Measurements from ENCODE around the gene MICAL3. TPM values are rescaled to one million over a fixed set of nuclear protein-coding genes. Genes with fewer than 3 reads are reported as not detected.

MICAL3 gene
- total RNA-seq, 3 donors from 2014 or later (not counting 1 experiment from before 2014, with no cell fraction given): 17.1 to 36.3 (median 34.3) TPM

- no peaks in the 10 kb centered on the region for H3K9me3 Mint-ChIP-seq
- no peak overlapping the region for H3K4me3 Mint-ChIP-seq
- H3K27ac Mint-ChIP-seq: no peak overlapping the region
- 87% methylated on average over 5 of the region's 5 CpGs for WGBS (ENCODE audit: insufficient coverage)
- H3K27me3 Mint-ChIP-seq (ENCODE audit: low read depth in 2 of 2): no peaks in the 10 kb centered on the region
- peaks cover 6% of the 10 kb centered on the region for H3K4me1 ChIP-seq (ENCODE audit: control insufficient read depth, insufficient read depth, low read length)
- H3K27ac ChIP-seq (ENCODE audit: low read length): no peak overlapping the region
- DNase-seq (no peak), ATAC-seq (no peak)
- TF ChIP-seq CTCF (IDR thresholded peaks at IDR 0.05): no peak
- intact Hi-C loops (cut with micrococcal nuclease): no loop called here
- H3K9me3 ChIP-seq (ENCODE audit: control insufficient read depth, insufficient read depth, low read length): no peaks in the 10 kb centered on the region
- peaks cover 45% of the 10 kb centered on the region for H3K36me3 ChIP-seq (ENCODE audit: control insufficient read depth, insufficient read depth, low read length)
- no peak overlapping the region for H3K4me3 ChIP-seq (ENCODE audit: low read length)
- peaks cover 6 to 7% of the 10 kb centered on the region in 2 donors for H3K4me1 Mint-ChIP-seq
- peaks cover 11% of the 10 kb centered on the region for H3K36me3 Mint-ChIP-seq
- H3K27me3 ChIP-seq (ENCODE audit: control insufficient read depth, insufficient read depth, low read length): no peaks in the 10 kb centered on the region
Observed at GRCh38 chr22:17861909-17862308, 162.5 kb downstream of the MICAL3 start.

GRCh38 chr22:17860220-17860965 lies 164.0 kb downstream of the MICAL3 start:
- Histone ChIP-seq H3K4me1 (ENCODE audit: control insufficient read depth, insufficient read depth, low read length) (peaks cover 6% of the 10 kb centered on the region), H3K9me3 (ENCODE audit: control insufficient read depth, insufficient read depth, low read length) (no peaks in the 10 kb centered on the region), H3K27ac (ENCODE audit: low read length) (no peak overlapping the region), H3K4me3 (ENCODE audit: low read length) (no peak overlapping the region), H3K36me3 (ENCODE audit: control insufficient read depth, insufficient read depth, low read length) (peaks cover 37% of the 10 kb centered on the region), H3K27me3 (ENCODE audit: control insufficient read depth, insufficient read depth, low read length) (no peaks in the 10 kb centered on the region)
- TF ChIP-seq CTCF (IDR thresholded peaks at IDR 0.05): no peak
- intact Hi-C loops (cut with micrococcal nuclease): no loop called here
- peaks cover 11% of the 10 kb centered on the region for H3K36me3 Mint-ChIP-seq
- no peak overlapping the region for H3K27ac Mint-ChIP-seq
- H3K4me1 Mint-ChIP-seq: peaks cover 6% of the 10 kb centered on the region in 2 donors
- 97% methylated on average over 22 of the region's 23 CpGs for WGBS (ENCODE audit: insufficient coverage)
- DNase-seq (no peak), ATAC-seq (no peak)
- H3K9me3 Mint-ChIP-seq: no peaks in the 10 kb centered on the region
- no peak overlapping the region for H3K4me3 Mint-ChIP-seq
- no peaks in the 10 kb centered on the region for H3K27me3 Mint-ChIP-seq (ENCODE audit: low read depth in 2 of 2)

DNA sequence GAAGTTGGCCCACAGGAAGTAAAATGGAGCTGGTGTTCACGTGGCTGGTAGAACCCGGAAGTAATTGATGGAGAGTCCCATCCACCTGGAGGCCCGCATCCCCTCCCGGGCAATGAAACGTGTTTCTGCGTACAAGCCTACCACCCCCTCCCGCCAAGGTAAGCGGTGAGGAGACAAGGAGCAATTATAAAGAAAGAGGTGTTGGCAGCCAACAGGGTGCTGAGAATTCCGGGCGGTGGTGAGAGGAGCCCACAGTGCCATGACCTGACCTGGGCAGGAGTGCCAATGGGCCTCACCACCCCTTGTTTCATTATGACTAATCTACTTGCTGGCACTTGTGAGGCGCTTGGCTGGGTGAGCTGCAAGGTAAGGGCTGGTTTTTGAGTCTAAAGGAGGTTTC lies 166.3 kb downstream of the MICAL3 start:
- intact Hi-C loops (cut with micrococcal nuclease): no loop called here
- H3K4me1 ChIP-seq (ENCODE audit: control insufficient read depth, insufficient read depth, low read length): peaks cover 5% of the 10 kb centered on the region
- Mint-ChIP-seq H3K4me3 (no peak overlapping the region), H3K27me3 (ENCODE audit: low read depth in 2 of 2) (no peaks in the 10 kb centered on the region), H3K27ac (no peak overlapping the region), H3K4me1 (peaks cover 4 to 5% of the 10 kb centered on the region in 2 donors), H3K36me3 (peaks cover 3% of the 10 kb centered on the region), H3K9me3 (no peaks in the 10 kb centered on the region)
- H3K36me3 ChIP-seq (ENCODE audit: control insufficient read depth, insufficient read depth, low read length): peaks cover 21% of the 10 kb centered on the region
- DNase-seq (no peak), ATAC-seq (no peak)
- no peak overlapping the region for H3K4me3 ChIP-seq (ENCODE audit: low read length)
- WGBS (ENCODE audit: insufficient coverage): 95% methylated on average over 11 of the region's 11 CpGs
- no peaks in the 10 kb centered on the region for H3K9me3 ChIP-seq (ENCODE audit: control insufficient read depth, insufficient read depth, low read length)
- no peaks in the 10 kb centered on the region for H3K27me3 ChIP-seq (ENCODE audit: control insufficient read depth, insufficient read depth, low read length)
- TF ChIP-seq CTCF (IDR thresholded peaks at IDR 0.05): no peak
- H3K27ac ChIP-seq (ENCODE audit: low read length): no peak overlapping the region

Measured in natural killer cell (primary cell).